CD4-positive, alpha-beta T cell treated with Interleukin-12 subunit alpha and Interleukin-12 subunit beta, for 1 hour (primary cell): Measurements from ENCODE around the gene GPLD1.
"Not testable (repeated sequence)": the region's sequence is repeated elsewhere in the genome, so short reads cannot be mapped to it uniquely, and the experiment has no call there.

Experiments used
- DNase-seq: peaks from one replicate; pipeline ENCODE4 v3.0.0-alpha.2; 2020

The GPLD1 gene

GRCh38 chr6:24489470-24489869 lies at the start of gene GPLD1:
Gene GPLD1 (minus strand): TSS chr6:24489578. CDS start chr6:24489511, 67 bp downstream.
- no peak for DNase-seq

GRCh38 chr6:24537771-24538385 lies 48.5 kb upstream of the GPLD1 start:
- no peak for DNase-seq

GRCh38 chr6:24537082-24537699 lies 47.8 kb upstream of the GPLD1 start:
- no peak for DNase-seq

GRCh38 chr6:24536466-24536865 lies 47.1 kb upstream of the GPLD1 start:
- no peak for DNase-seq

DNA sequence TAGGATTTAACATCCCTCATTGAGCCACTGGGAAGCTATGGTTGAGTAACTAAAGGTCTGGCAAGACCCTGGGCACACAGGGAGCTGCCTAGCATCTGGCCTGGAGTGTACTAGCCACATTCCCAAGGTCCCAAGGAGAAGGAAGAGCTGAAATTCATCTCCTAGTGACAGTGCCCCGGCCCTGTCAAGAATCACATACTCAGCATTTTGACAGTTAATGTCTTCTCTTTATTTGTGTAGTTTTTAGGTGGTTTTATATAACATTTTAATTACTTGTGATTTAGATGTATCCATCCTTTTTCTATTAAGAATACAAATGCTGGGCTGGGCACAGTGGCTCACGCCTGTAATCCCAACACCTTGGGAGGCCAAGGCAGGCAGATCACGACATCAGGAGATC lies 45.8 kb upstream of the GPLD1 start:
- no peak for DNase-seq

GRCh38 chr6:24534329-24534728 lies 45.0 kb upstream of the GPLD1 start:
- DNase-seq, result no peak

DNA sequence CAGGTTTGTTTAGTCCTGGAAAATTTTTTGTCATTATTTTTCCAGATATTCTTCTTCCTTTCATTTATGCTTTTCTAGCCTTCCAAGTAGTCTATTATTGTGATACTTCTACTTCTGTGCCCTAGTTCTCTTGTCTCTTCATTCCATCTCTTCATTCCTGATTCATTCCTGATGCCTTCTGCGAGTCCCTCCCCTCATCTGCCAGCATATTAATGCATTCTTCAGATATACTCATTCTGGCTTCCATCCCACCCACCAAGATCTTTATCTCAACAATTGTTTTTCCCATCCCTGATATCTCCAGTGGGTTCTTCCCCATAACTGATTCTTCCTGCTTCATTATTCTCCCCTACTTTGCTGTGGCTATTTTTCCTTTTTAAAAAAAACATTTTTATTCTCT lies 40.6 kb upstream of the GPLD1 start:
- DNase-seq, result no peak

- DNase-seq, result peak; percentile 11
Observed at GRCh38 chr6:24524805-24525204, 35.4 kb upstream of the GPLD1 start.

DNA sequence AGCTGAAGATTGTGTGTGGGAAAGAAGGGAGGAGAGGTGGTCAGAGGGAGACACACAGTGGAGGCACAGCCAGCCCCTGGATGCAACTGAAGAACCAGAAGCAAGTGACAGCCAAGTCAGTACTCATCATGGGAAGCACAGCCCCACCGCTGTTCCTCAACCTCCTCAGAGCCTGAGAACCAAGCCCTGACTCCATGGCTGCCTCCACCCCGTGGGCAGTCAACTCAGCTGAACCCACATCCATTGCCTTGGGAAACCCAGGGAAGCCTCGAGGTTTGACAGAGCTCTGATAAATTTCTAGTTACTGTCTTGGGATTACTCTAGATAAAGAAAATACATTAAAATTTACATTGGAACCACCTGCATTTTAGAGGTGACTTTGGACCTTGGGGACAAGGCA lies 35.0 kb upstream of the GPLD1 start:
- DNase-seq, result no peak

DNA sequence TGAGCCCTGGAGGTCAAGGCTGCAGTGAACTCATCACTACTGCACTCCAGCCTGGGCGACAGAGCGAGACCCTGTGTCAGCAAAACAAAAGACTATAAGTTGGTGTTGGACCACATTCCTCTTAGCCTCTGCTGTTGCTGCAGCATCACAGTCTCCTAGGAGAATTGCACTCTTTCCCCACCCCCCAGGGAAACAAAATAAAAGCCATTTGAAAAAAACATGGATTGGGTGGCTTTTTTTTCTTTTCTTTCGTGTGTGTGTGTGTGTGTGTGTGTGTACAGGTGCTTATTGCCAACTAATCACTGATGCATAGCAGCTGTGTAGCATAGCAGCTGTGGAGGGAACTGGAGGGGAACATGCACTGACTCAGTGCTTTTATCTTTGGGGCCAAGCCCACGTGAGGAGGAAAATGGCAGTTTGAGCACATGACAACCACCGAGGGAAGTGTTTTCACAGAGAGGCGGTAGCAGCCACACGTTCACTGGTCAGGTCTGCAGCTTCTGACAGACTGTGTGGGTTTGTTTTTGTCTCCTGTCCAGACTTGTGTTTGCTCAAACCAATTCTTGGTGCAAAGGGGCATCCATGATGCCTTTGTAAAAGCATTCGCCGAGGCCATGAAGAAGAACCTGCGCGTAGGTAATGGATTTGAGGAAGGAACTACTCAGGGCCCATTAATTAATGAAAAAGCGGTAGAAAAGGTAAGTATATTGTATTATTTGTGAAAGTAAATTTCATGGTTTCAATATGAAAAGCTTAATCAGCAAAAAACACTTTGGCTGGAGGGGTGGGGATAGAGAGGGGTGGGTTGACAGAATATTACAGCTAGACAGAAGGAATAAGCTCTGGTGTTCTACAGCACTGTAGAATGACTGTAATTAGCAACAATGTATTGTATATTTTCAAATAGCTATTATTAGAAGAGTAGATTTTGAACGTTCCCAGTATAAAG lies 33.1 kb upstream of the GPLD1 start:
- DNase-seq, result no peak

DNA sequence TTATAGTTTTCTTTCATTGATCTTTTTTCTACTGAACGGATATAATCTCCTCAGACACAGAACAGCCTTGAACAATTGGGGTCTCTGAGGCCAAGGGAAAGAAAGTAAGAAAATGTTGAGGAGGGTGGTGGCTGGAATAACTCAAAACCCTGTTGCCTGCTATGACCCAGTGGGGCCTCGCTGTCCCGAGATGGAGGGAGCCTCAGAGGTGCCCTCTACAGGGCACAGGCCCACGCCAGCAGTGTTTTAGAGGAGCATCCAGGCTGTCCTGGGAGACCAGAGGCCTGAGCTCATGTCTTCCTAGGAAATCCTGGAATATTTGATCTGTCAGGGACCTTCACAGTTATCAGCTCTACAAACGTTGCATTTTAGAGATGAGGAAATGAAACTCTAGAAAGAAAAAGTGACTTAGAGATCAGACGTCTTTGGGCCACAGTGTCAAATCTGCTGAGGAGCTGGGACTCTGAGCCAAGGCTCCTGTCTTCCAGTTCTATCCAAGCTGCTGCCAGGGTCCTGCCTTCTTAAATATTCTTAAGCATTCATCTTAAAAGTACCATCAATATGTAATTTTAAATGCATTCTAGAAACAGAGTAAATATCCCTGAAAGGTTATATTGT lies 31.7 kb upstream of the GPLD1 start:
- peak; percentile 27 for DNase-seq

DNA sequence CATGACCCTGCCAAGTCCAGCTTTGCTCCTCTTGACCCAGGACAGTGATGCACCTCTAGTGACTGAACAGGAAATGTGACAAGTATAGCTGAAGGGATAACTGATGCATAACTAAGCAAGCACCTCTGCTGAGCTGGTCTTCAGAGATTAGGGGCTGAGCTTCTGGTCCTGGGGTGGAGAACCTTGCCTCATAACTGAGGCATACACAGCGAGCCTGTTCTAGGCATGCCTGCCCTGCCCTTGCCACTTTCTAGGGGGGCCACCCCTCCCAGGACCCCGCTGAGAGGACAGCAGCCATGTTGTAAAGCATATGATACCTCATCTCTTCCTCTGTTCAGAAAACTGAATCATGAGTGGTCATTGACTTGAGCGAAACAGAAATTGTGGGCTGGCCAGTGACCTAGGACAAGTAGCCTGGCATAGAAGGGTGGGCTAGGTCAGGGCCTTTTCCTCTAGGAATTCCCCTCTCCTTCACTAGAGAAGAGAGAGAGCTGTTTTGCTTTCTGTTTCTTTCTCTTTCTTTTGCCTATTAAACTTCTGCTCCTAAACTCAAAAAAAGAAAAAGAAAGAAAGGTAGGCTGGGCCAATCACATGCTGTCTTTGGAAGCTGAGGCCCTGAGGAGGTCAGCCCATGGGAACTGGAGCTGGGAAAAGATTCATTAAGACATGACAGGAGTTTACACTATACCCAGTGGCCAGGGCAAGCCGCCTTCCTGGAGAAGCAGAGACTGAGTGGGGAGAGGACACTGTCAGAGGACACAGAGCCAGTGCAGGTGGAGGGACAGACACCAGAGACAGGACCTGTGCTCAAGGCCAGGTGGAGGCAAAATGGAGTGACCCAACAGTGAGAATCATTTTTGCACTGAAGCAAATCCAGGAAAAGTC lies 28.5 kb upstream of the GPLD1 start:
- no peak for DNase-seq

GRCh38 chr6:24513602-24514001 lies 24.2 kb upstream of the GPLD1 start:
- no peak for DNase-seq

GRCh38 chr6:24511976-24512375 lies 22.6 kb upstream of the GPLD1 start:
- not testable (repeated sequence) for DNase-seq

DNA sequence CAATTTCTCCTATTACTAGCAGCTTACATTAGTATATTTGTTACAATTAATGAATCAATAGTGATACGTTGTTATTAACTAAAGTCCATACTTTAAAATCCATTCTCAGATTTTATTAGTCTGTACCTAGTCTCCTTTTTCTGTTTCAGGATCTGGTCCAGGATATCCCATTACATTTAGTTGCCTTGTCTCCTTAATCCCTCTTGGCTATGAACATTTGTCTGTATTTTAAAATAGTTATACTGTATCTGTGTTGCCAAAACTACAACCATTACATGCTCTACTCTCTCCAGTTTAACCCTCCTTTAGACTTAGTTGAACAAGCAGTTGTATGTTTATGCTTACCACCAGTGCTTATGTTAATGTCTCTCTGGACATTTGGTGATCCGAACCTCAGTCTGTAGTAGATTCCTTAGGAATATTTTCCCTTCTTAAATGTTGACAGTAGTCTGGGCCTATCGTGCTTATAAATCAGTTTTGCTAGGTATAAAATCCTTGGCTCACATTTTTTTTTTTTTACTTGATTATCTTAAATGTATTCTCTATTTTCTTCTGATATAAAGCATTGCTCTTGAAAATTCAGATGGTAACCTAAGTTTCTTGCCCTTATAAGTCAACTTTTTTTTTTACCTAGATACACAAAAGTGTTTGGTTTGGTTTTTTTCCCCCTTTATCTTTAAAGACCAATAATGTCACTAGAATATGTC lies 17.6 kb upstream of the GPLD1 start:
- no peak for DNase-seq

DNA sequence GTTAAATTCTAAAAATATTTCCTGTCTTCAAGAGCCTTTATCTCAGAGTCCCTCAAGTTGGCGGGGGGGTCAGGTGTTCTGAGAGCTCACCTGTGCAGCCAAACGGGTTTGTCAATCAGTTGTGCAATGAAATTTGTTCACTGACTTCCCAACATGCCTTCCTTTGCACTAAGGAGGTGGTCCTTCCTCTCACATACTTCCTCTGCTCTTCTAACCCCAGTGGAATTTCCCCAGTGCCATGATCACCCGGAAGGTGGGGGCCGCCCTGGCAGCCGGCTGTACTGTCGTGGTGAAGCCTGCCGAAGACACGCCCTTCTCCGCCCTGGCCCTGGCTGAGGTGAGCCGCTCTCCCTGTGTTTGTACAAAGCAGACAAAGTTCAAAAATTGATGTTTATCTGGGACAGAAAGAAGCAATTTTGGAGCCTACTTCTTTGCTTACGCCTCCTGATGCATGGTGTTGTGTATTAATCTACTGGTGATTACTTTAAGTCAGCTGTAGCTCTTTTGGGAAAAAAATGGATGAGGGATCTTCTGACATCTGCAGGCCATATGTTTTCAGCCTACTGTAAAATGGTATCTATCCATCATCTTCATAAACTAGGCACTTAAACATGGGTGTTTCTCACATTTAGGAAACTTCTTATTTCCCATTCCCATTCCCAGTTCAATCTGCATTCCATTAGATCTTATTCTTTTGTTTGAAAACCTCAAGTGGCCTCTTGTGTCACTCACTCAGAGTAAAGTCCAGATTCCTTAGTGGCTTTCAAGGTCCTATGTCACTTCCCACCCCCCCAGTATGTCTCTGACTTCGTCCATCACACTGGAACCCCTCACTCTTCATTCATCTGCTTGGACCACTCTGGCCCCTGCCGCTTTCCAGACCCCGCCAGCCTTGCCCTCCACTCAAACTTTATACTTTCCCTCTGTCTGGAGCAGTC lies 15.5 kb upstream of the GPLD1 start:
- no peak for DNase-seq

DNA sequence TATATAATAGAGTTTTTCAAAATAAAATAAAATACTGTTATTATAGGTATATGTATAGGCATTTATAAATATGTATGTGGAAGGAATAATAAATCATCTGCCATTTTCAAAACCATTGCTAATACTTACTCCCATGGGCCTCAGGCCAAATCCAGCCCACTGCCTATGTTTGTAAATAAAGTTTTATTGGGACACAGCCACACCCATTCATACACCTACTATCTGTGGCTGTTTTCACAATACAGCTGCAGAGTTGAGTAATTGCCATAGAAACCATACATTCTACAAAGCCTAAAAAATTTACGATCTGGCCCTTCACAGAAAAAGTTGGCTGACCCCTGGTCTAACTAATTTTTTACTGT lies 14.9 kb upstream of the GPLD1 start:
- no peak for DNase-seq

DNA sequence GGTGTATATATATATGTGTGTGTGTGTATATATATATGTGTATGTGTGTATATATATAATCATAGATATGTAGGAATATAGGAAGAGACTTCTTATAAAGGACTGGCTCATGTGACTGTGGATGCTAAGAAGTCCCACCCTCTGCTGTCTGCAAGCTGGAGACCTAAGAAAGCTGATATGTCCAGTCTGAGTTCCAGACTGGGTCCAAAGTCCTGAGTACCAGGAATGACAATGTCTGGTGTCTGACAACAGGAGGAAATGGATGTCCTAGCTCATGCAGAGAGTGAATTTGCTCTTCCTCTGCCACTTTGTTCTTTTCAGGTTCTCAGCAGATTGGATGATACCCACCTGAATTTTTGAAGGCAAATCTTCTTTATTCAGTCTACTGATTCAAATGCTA lies 12.5 kb upstream of the GPLD1 start:
- no peak for DNase-seq

GRCh38 chr6:24501374-24501773 lies 12.0 kb upstream of the GPLD1 start:
- DNase-seq, result no peak

- DNase-seq, result no peak
Observed at GRCh38 chr6:24500683-24501082, 11.3 kb upstream of the GPLD1 start.
